Stomach (tissue), 4 donors: ENCODE data around the gene TMTC2.

Source experiments
- CTCF ChIP-seq, 7 experiments: fragments of 450-650 bp in 4 of 7; fragments of 200-600 bp in 3 of 7; sonication (generic) in 3 of 7; IDR thresholded peaks; one replicate each; pipeline ENCODE4 v1.5.1; 2016 to 2019; ENCODE audit warnings: antibody characterized with exemption in 7 of 7, control low read depth in 2 of 7, mild to moderate bottlenecking in 1 of 7
- POLR2A ChIP-seq, 4 donors: fragments of 450-650 bp; IDR thresholded peaks; one replicate each; pipeline ENCODE4 v1.6.1; 2016; ENCODE audit warnings: antibody characterized with exemption in 4 of 4, control low read depth in 2 of 4, mild to moderate bottlenecking in 1 of 4, moderate library complexity in 1 of 4

GRCh38 chr12:82694970-82695369, 8.3 kb downstream of the TMTC2 start:
- TF ChIP-seq CTCF (IDR thresholded peaks at IDR 0.05) (no peak), POLR2A (IDR thresholded peaks at IDR 0.05) (no peak)
